A549 (cell line): ENCODE data around the gene ARHGAP23.
"Not testable (repeated sequence)": the region's sequence is repeated elsewhere in the genome, so short reads cannot be mapped to it uniquely, and the experiment has no call there.

Experiments used
- CHD2 ChIP-seq: fragments of 150-350 bp; IDR thresholded peaks from 2 replicates; pipeline ENCODE4 v1.6.1; 2014; ENCODE audit warnings: low read length; ENCODE audit not compliant: partially characterized antibody
- CTCF ChIP-seq: fragments of >200 bp; sonication (Bioruptor Twin); formaldehyde crosslinking; IDR thresholded peaks from 3 replicates; pipeline ENCODE4 v1.5.1; 2016
- MAX ChIP-seq: IDR thresholded peaks from 2 replicates; pipeline ENCODE4 v1.6.1; 2012
- MAZ ChIP-seq: fragments of 150-350 bp; IDR thresholded peaks from 2 replicates; pipeline ENCODE4 v1.6.1; 2014; ENCODE audit warnings: antibody characterized with exemption, low read depth, low read length, borderline replicate concordance
- PBX3 ChIP-seq: IDR thresholded peaks from 2 replicates; pipeline ENCODE4 v1.6.1; 2012
- RCOR1 ChIP-seq: fragments of 150-350 bp; IDR thresholded peaks from 2 replicates; pipeline ENCODE4 v1.6.1; 2014; ENCODE audit warnings: antibody characterized with exemption, low read length, low read depth
- RFX5 ChIP-seq: fragments of 450-650 bp; IDR thresholded peaks from 2 replicates; pipeline ENCODE4 v1.7.1; 2014; ENCODE audit warnings: antibody characterized with exemption, mild to moderate bottlenecking, moderate library complexity

GRCh38 chr17:38526526-38526925, 98.3 kb downstream of the ARHGAP23 start:
- TF ChIP-seq CTCF, MAZ, CHD2, MAX, PBX3, RFX5, RCOR1: not testable (repeated sequence)
